ENCODE measurements around the gene BMP8A.
A peak's percentile ranks its signal among the peaks of the same experiment; 100 is the strongest.
"Not testable (repeated sequence)": the region's sequence is repeated elsewhere in the genome, so short reads cannot be mapped to it uniquely, and the experiment has no call there.

BMP8A gene

DNA sequence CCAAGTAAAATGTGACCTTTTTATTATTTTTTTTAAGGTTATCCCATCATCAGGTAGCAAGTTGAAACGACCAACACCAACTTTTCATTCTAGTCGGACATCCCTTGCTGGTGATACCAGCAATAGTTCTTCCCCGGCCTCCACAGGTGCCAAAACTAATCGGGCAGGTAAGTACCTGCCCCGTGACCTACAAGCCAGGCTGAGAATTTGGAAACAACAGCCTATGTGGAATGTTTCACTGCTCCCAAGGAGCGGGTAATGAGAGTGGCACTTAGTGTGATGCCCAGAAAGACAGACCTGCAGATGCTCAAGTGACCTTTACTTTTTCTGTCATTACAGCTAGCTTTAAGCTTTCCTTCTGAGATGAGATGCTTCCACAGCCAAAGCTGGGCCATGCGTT lies 6.9 kb upstream of the BMP8A start:
- no peak for DNase-seq

- no peak for DNase-seq
These were observed 6.2 kb upstream of the BMP8A start for GRCh38 chr1:39485046-39485803.

- no peak for DNase-seq
These were observed 3.4 kb upstream of the BMP8A start for GRCh38 chr1:39488012-39488545.

DNA sequence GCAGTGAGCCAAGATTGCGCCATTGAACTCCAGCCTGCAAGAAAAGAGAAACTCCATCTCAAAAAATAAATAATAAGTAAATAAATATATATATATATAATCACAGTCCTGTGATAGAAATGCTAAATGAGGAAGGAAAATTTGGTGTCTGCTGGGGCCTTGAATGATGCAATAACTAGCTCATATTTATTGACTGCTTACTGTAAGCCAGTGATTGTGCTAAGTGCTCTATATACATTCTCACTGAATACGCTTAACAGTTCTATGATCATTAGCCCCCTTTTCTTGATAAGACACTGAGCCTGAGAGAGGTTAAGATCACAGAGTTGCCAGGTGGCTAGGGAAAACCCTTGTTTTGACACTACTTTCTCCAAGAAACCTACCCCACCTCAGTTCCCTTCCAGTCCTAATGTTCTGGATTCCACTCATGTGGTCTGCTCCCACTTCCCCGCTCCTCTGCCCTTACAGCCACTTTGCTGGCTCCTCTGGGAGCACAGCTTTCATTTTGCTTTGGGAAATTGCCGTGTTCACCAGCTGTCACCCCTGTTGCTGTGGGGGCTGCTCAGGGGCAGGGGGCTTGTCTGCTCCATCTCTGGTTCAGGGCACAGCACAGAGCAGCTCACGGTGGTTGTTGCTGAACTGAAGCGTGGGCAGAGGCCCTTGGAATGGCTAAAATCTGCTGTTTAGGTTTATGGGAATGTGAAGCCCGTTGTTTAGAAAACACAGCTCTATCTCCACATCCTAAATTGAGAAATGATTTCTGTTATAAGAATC lies 2.5 kb upstream of the BMP8A start:
- peak; percentile 99 for DNase-seq

DNA sequence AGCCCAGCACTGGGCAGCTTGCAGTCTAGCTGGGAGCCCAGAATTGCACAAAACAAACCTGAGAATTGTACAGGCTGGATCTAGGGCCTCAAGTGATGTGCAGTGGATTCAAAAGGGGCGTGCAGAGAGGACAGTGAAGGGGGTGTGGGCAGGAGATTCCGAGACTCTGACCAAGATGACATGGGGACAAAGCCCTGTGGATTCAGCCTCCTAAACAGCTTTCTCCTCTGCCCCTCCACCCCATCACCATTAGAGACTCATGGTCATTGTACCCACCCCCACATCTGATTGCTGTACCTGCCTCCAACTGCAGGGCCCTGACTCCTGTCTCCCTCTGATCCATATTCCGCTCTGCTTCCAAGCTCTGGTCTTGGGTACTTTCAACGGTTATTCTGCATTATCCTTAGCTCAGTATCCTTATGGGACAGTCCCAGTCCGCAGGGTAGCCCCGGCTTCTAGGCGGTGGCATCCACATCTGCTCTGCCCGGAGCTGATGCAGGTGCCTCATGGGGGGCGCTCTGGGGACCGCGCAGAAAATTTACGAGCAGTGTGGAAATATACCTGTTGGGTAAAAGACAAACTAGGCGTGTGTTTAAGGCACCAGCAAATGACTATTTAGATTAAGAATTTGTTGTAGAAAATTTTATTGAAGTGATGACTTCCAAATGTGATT lies 1.7 kb upstream of the BMP8A start:
- DNase-seq: peak; percentile 98

DNA sequence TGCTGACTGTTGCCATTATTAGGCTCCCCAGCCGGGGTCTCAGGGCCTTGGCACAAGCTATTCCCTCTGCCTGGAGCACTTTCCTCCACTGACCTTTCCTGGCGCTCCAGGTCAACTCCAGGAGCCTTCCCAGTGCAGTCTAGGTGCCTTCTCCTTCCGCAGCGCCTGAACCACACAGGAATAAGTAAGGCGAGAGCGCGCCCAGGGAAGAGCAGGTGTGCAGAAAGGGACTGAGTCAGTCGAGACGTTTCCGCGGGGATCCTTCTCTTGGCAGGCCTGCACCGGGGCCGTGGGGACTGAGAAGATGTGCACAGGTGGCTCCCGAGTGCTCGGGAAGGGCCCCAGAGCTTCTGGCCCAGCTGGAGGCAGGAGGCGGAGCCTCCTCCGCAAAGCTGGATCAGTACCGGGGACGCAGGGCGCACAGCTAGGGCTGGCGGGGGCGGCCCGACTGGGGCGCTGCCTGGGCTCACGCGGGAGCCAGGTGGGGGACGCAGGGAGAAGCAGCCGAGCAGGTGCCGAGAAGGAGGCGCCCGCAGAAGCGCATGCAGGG lies 765 bp upstream of the BMP8A start:
- DNase-seq: no peak

GRCh38 chr1:39492118-39493042 lies 944 bp downstream of the BMP8A start:
- DNase-seq: not testable (repeated sequence)

DNA sequence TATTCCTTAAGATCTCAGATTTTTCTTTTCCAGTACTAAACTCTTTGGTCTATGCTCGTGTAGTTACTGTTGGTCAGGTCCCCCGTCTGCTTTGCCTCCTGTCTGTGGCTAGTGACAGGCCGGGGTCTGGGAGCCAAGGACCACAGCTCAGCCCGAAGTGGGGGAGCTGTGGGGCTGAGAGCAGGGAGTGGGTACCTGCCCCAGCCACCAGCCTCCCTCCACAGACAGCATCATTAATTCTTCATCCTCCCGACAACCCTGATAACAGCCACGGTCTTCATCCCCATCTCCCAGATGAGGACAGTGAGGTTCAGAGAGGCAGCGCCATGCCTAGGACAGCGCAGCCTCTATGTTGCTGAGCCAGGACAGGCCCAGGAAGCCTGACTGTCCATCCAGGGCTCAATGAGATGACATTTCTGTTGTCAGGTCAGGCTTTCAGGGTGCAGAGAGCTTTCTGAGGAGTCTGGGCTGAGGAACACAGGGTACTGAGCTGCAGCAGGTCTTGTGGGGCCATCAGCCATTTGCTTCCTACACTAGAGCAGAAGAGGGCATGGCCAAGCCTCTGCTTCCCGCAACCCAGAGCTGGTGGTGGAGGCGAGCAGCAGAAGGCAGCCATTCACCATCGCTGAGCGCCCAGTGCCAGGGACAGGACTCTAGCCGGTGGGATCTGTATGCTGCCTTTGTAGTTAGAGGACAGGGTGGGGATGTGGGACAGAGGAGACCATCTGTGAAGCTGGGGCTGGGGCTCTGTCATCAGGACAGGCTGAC lies 1.8 kb downstream of the BMP8A start:
- not testable (repeated sequence) for DNase-seq

GRCh38 chr1:39494671-39495410 lies 3.4 kb downstream of the BMP8A start:
- no peak for DNase-seq

DNA sequence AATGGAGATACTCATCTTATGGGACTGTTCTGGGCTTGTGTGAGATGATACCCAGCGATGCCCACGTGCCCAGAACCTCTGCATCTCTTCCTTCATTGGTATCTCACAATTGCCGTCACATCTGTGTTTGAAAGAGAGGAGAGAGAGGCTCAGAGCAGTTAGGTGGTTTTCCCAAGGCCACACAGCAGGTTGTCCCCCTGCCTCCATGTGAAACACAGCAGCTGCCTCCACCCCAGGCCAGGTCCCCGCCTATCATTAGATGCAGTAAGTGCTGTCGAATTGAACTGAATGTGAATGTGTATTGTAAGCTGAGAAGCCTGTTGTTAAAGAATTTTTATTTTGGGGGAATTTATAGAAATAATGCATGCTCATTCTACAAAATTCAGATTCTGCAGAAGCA lies 5.1 kb downstream of the BMP8A start:
- DNase-seq: not testable (repeated sequence)

- DNase-seq: no peak
These were observed 6.1 kb downstream of the BMP8A start for GRCh38 chr1:39497585-39497984.

- not testable (repeated sequence) for DNase-seq
These were observed 6.8 kb downstream of the BMP8A start for GRCh38 chr1:39498096-39498710.

- DNase-seq: not testable (repeated sequence)
These were observed 7.4 kb downstream of the BMP8A start for GRCh38 chr1:39498821-39499220.

DNA sequence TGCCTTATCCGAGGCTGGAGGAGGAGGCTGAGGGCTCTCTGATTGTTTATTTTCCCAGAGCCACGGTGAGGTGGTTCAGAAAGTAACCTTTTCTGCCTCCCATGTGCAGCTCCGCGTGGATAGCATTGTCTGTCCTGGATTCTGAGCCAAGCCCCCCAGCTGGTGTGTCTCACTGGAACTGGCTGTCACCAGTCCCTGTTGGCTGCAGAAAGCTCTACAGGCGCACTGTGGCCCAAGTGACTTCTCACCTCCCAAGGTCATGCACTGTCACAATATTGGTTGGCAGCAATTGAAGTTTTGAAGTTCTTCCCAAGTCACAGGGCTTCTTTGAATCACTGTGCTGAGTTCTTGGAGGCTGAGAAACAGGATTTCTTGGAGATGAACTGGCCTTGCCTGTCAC lies 8.2 kb downstream of the BMP8A start:
- DNase-seq: no peak

- no peak for DNase-seq
These were observed 9.5 kb downstream of the BMP8A start for GRCh38 chr1:39500862-39501389.

DNA sequence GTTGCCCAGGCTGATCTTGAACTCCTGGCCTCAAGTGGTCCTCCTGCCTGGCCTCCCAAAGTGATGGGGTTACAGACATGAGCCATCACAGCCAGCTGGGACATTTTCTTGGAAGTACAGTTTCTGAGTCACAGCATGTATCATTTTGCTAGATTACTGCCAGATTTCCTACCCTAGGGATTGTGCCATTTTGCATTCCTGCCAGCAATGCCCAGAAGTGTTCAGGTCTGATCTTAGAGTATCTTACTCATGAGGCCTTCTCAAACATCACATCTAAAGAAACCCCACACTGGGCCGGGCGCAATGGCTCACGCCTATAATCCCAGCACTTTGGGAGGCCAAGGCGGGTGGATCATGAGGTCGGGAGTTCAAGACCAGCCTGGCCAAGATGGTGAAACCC lies 10.2 kb downstream of the BMP8A start:
- DNase-seq: no peak

DNA sequence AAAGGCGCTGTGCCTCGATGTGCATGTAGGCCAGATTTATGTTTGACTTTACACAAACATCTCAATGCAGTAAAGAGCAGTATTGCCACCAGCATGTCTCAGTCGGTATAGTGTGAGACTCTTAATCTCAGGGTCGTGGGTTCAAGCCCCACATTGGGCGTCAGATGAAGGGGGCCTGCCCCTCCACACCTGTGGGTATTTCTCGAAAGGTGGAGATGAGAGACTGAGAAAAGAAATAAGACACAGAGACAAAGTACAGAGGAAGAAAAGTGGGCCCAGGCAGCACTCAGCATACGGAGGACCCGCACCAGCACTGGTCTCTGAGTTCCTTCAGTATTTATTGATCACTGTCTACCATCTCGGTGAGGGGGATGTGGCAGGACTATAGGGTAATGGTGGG lies 13.0 kb downstream of the BMP8A start:
- not testable (repeated sequence) for DNase-seq

DNA sequence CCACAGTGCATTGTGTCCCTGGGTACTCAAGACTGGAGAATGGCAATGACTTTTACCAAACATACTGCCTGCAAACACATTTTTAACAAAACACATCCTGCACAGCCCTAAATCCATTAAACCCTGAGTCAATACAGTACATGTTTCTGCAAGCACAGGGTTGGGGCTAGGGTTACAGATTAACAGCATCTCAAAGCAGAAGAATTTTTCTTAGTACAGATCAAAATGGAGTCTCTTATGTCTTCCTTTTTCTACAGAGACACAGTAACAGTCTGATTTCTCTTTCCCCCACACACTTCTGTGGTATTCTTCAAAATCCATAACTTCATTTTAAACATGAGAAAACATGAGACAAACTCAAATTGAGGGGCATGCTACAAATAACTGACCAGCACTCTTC lies 13.9 kb downstream of the BMP8A start:
- DNase-seq: no peak

DNA sequence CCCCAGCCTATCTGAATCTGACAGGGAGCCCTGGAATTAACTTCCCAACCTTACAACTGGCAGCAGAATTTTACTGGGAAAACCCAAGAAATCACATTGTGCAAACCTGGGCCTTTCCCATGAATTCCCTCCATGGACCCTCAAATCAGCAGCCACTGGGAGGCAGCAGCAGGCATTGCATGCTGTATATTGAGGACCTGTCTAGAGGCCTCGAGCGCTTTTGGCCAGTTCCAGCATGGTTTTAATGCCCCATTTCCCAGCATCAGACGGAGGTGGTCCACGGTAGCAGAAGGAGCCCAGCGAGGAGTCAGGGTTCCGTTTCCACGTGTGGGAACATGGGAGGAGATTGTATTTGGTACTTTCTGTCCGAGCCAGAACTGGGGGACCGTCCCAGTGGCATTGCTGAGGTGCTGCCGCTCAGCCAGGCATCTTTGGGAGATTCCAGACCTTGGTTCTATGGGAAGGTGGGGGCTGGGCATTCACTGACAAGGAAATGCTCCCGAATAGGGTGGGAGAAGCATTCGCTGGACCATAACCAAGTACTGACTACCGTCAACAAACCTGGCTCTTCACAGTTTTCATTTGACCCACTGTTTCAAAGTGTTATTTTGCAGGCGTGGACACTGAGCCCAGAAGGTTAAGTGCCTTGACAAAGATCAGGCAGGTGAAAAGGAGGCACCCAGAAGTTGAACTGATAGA lies 15.9 kb downstream of the BMP8A start:
- peak; percentile 99 for DNase-seq

All from NCI-H1694 (cell line).